A673 (cell line): ENCODE results near the gene MAML2.

ENCODE experiments used
- CTCF ChIP-seq: fragments of 300-800, 200-600 bp; sonication (generic); conservative IDR thresholded peaks from 2 replicates; pipeline ENCODE4 v1.5.1; 2017; ENCODE audit warnings: low read depth, mild to moderate bottlenecking, antibody characterized with exemption, low read length, moderate library complexity, mixed read lengths
- EZH2 ChIP-seq: fragments of 200-600 bp; sonication (generic); IDR thresholded peaks from 2 replicates; pipeline ENCODE4 v1.6.1; 2017; ENCODE audit warnings: borderline replicate concordance, low read depth, mild to moderate bottlenecking, mixed read lengths, antibody characterized with exemption, low read length; ENCODE audit not compliant: poor library complexity, severe bottlenecking

DNA sequence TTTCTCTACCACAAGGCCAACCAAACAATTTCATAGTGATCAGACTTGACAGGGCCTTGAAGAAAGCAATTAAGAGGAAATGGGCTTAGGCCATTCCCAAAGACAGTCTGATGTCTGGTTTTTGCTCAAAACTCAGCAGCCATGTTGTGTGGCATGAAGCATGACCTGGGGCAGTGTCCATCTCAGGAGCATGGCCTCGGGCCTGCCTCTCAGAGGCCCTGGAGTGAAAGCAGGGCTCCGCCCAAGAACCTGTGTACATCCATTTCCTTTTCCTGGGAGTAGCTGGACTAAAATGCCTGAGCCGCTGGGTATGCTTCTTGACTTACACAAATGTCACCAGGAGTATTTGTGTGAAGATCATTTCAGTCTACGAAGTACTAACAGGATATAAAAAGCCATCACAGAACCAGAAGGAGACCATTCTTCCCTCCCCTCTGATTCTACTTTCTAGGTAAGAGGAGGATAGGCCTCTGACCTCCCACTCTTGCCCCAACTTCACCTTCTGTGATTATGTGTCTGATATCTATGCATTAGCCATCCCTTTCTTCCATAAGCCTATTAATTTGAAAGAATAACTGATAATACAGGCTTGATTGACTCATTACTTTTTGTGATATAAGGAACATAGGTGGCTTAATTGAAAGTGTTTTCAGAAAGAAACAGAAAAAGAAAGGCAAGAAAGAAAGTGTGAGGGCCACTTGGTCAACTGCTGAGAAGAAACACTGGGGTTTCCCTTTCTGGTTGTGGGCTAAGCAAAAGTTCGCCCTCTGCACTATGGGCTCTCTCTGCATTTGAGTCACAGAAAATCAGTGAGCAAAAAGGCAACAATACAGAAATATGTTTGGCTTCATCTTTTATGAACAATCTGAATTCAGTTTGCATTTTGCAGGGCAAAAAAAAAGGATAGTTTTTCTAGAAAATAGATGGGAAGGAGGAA lies 230.5 kb downstream of the MAML2 start:
- TF ChIP-seq CTCF (no peak), EZH2 (no peak)
